ENCODE data around the gene DDIT3.

- TF ChIP-seq TAF1 (IDR thresholded peaks at IDR 0.05; ENCODE audit: low read depth), result peak; percentile 88
- peak; percentile 70; the same call in 1 of the 2 replicates for TF ChIP-seq MAX (IDR thresholded peaks at IDR 0.05)
- peak; percentile 42; the same call in 1 of the 2 replicates for TF ChIP-seq YY1 (IDR thresholded peaks at IDR 0.05; ENCODE audit: low read depth)
- TF ChIP-seq RAD21 (IDR thresholded peaks at IDR 0.05; ENCODE audit: low read depth), result no peak
- TF ChIP-seq, protein P1, sequence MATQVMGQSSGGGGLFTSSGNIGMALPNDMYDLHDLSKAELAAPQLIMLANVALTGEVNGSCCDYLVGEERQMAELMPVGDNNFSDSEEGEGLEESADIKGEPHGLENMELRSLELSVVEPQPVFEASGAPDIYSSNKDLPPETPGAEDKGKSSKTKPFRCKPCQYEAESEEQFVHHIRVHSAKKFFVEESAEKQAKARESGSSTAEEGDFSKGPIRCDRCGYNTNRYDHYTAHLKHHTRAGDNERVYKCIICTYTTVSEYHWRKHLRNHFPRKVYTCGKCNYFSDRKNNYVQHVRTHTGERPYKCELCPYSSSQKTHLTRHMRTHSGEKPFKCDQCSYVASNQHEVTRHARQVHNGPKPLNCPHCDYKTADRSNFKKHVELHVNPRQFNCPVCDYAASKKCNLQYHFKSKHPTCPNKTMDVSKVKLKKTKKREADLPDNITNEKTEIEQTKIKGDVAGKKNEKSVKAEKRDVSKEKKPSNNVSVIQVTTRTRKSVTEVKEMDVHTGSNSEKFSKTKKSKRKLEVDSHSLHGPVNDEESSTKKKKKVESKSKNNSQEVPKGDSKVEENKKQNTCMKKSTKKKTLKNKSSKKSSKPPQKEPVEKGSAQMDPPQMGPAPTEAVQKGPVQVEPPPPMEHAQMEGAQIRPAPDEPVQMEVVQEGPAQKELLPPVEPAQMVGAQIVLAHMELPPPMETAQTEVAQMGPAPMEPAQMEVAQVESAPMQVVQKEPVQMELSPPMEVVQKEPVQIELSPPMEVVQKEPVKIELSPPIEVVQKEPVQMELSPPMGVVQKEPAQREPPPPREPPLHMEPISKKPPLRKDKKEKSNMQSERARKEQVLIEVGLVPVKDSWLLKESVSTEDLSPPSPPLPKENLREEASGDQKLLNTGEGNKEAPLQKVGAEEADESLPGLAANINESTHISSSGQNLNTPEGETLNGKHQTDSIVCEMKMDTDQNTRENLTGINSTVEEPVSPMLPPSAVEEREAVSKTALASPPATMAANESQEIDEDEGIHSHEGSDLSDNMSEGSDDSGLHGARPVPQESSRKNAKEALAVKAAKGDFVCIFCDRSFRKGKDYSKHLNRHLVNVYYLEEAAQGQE (IDR thresholded peaks at IDR 0.05; ENCODE audit: low read depth), result no peak
- no peak for TF ChIP-seq ZBTB7A (IDR thresholded peaks at IDR 0.05; ENCODE audit: low read depth)
- TF ChIP-seq CREB1 (IDR thresholded peaks at IDR 0.05; ENCODE audit: low read depth), result peak; percentile 52; the same call in 1 of the 2 replicates
- peak; percentile 54; the same call in 1 of the 2 replicates for TF ChIP-seq EP300 (IDR thresholded peaks at IDR 0.05; ENCODE audit: borderline replicate concordance)
These were observed at the start of gene DDIT3 for GRCh38 chr12:57520053-57520818.
